Epithelial cell of esophagus (primary cell): ENCODE results near the gene CDC42BPA.

Experiments used
- DNase-seq: peaks from one replicate; pipeline ENCODE4 v3.0.0; 2010; ENCODE audit warnings: low read depth
- H3K4me3 ChIP-seq: 2 replicates; pipeline ENCODE4 v1.5.1; 2011; ENCODE audit warnings: mild to moderate bottlenecking, low read length, control low read depth
- TF ChIP-seq, protein P1 (sequence below): IDR thresholded peaks from 2 replicates; pipeline ENCODE4 v1.5.1; 2011; ENCODE audit warnings: low read depth, mild to moderate bottlenecking, low read length, control low read depth, inconsistent platforms; ENCODE audit not compliant: insufficient read depth; ENCODE audit errors: missing control alignments

Gene CDC42BPA

GRCh38 chr1:227071895-227072587 is 246.3 kb downstream of the CDC42BPA start:
- TF ChIP-seq, protein P1, sequence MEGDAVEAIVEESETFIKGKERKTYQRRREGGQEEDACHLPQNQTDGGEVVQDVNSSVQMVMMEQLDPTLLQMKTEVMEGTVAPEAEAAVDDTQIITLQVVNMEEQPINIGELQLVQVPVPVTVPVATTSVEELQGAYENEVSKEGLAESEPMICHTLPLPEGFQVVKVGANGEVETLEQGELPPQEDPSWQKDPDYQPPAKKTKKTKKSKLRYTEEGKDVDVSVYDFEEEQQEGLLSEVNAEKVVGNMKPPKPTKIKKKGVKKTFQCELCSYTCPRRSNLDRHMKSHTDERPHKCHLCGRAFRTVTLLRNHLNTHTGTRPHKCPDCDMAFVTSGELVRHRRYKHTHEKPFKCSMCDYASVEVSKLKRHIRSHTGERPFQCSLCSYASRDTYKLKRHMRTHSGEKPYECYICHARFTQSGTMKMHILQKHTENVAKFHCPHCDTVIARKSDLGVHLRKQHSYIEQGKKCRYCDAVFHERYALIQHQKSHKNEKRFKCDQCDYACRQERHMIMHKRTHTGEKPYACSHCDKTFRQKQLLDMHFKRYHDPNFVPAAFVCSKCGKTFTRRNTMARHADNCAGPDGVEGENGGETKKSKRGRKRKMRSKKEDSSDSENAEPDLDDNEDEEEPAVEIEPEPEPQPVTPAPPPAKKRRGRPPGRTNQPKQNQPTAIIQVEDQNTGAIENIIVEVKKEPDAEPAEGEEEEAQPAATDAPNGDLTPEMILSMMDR: no peak
- no peak for DNase-seq

GRCh38 chr1:227070638-227071285 is 247.5 kb downstream of the CDC42BPA start:
- DNase-seq: no peak
- H3K4me3 ChIP-seq: no peak overlapping the region
- TF ChIP-seq, protein P1: no peak

More at GRCh38 chr1:227071895-227072587, 246.3 kb downstream of the CDC42BPA start:
- no peak overlapping the region for H3K4me3 ChIP-seq

DNA sequence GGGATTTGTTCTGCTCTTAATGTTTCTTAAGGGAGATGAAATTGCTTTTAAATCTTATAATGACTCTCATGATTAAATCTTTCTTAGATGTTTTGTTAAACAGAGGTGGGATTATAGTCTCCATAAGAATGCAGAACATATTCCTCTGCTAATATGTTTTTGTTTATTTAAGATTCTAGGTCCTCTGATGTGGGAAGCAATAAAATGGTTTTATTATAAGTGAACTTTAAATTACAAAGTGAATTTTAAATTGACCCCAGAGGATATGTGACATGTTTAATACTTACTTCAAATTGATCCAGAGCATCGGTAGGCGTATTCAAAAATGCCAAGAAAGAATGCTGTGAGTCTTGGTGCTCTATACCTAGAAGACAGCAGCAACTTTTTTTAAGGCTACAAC is 248.8 kb downstream of the CDC42BPA start:
- DNase-seq: no peak

GRCh38 chr1:227068883-227069282 is 249.4 kb downstream of the CDC42BPA start:
- no peak for DNase-seq
- no peak overlapping the region for H3K4me3 ChIP-seq
- TF ChIP-seq, protein P1: no peak

More for the DNA sequence above, 248.8 kb downstream of the CDC42BPA start:
- TF ChIP-seq, protein P1: no peak
- no peak overlapping the region for H3K4me3 ChIP-seq

DNA sequence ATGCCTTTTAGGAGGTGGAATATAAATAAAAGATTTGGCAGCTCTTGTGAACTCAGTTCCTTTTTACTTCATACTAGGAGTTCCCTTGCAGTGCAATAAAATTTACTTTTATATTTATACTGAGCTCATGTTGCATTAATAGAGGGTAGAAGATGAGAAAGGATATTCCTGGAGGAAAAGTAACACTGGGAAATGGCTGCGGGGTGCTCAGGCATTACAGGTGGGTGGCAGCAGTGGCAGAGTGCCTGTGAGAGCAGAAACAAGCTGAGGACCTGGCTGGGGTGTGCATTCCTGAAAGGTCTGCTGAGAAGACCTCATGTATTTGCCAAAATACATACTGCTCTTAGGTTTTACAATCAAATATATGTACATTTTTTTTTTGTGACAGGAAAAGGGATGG is 251.3 kb downstream of the CDC42BPA start:
- no peak overlapping the region for H3K4me3 ChIP-seq
- TF ChIP-seq, protein P1: no peak
- DNase-seq: no peak

GRCh38 chr1:227065311-227065710 is 253.0 kb downstream of the CDC42BPA start:
- no peak for DNase-seq
- H3K4me3 ChIP-seq: no peak overlapping the region
- TF ChIP-seq, protein P1: no peak
